CD4-positive, alpha-beta T cell treated with Interleukin-2 at 100 ng/mL for 4 hours (primary cell): Measurements from ENCODE around the gene SEMA3C.

Experiments
- DNase-seq: peaks from one replicate; pipeline ENCODE4 v3.0.0-alpha.2; 2020; ENCODE audit warnings: low spot score

The SEMA3C gene

GRCh38 chr7:80885757-80886156 lies 33.1 kb downstream of the SEMA3C start:
- DNase-seq = no peak

- no peak for DNase-seq
These were observed 34.2 kb downstream of the SEMA3C start for GRCh38 chr7:80884511-80885195.

- DNase-seq = no peak
These were observed 35.5 kb downstream of the SEMA3C start for GRCh38 chr7:80883154-80884025.

- no peak for DNase-seq
These were observed 36.5 kb downstream of the SEMA3C start for GRCh38 chr7:80882213-80882801.

GRCh38 chr7:80881351-80881900 lies 37.4 kb downstream of the SEMA3C start:
- DNase-seq = no peak

GRCh38 chr7:80879849-80880248 lies 39.0 kb downstream of the SEMA3C start:
- no peak for DNase-seq

GRCh38 chr7:80876894-80877414 lies 41.9 kb downstream of the SEMA3C start:
- no peak for DNase-seq

GRCh38 chr7:80875537-80876120 lies 43.2 kb downstream of the SEMA3C start:
- no peak for DNase-seq

- DNase-seq = no peak
These were observed 45.7 kb downstream of the SEMA3C start for GRCh38 chr7:80873140-80873539.

GRCh38 chr7:80871228-80871627 lies 47.6 kb downstream of the SEMA3C start:
- no peak for DNase-seq

GRCh38 chr7:80870813-80871212 lies 48.0 kb downstream of the SEMA3C start:
- DNase-seq = no peak

GRCh38 chr7:80869821-80870751 lies 48.8 kb downstream of the SEMA3C start:
- DNase-seq = no peak

- DNase-seq = no peak
These were observed 49.6 kb downstream of the SEMA3C start for GRCh38 chr7:80869106-80869784.

- no peak for DNase-seq
These were observed 50.3 kb downstream of the SEMA3C start for GRCh38 chr7:80868566-80868965.

- no peak for DNase-seq
These were observed 58.3 kb downstream of the SEMA3C start for GRCh38 chr7:80860554-80860953.

- no peak for DNase-seq
These were observed 59.4 kb downstream of the SEMA3C start for GRCh38 chr7:80859272-80859970.

- DNase-seq = no peak
These were observed 60.5 kb downstream of the SEMA3C start for GRCh38 chr7:80858141-80858903.

- no peak for DNase-seq
These were observed 62.1 kb downstream of the SEMA3C start for GRCh38 chr7:80856769-80857168.

GRCh38 chr7:80851896-80852476 lies 66.9 kb downstream of the SEMA3C start:
- DNase-seq = no peak
